ENCODE results near the gene TPX2.

Gene TPX2

GRCh38 chr20:31843881-31844280 is 104.8 kb downstream of the TPX2 start:
- no peak for DNase-seq (ENCODE audit: low read depth)
- TF ChIP-seq, protein P1, sequence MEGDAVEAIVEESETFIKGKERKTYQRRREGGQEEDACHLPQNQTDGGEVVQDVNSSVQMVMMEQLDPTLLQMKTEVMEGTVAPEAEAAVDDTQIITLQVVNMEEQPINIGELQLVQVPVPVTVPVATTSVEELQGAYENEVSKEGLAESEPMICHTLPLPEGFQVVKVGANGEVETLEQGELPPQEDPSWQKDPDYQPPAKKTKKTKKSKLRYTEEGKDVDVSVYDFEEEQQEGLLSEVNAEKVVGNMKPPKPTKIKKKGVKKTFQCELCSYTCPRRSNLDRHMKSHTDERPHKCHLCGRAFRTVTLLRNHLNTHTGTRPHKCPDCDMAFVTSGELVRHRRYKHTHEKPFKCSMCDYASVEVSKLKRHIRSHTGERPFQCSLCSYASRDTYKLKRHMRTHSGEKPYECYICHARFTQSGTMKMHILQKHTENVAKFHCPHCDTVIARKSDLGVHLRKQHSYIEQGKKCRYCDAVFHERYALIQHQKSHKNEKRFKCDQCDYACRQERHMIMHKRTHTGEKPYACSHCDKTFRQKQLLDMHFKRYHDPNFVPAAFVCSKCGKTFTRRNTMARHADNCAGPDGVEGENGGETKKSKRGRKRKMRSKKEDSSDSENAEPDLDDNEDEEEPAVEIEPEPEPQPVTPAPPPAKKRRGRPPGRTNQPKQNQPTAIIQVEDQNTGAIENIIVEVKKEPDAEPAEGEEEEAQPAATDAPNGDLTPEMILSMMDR (IDR thresholded peaks at IDR 0.05; ENCODE audit: low read depth, low read length, missing control alignments), result no peak
- no peak overlapping the region for H3K4me3 ChIP-seq (ENCODE audit: low read depth, low read length)

GRCh38 chr20:31844737-31845299 is 105.7 kb downstream of the TPX2 start:
- H3K4me3 ChIP-seq (ENCODE audit: low read depth, low read length), result no peak overlapping the region
- no peak for DNase-seq (ENCODE audit: low read depth)
- TF ChIP-seq, protein P1 (IDR thresholded peaks at IDR 0.05; ENCODE audit: low read depth, low read length, missing control alignments), result no peak

DNA sequence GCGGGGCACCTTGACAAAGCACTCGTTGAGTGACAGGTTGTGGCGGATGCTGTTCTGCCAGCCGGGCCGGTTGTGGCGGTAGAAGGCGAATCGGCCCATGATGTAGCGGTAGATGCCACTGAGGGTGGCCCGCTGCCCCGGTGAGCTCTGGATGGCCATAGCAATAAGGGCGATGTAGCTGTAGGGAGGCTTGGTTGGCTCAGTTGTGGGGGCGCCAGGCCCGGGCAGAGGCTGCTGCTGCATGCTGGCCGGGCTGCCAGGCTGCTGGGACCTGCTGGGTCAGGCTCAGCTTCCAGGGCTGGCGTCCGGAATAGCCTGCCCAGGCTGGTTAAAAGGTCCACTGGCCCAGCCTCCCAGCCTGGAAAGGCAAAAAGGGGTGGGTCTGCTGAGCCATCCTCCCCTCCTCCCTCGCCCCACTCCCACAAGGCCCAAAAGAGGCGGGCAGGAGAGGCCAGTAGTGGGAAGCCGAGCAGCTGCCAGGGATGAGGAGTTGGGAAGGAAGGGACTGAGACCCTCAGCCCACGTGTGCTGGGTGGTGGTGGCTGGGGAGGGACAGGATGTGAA is 106.3 kb downstream of the TPX2 start, which contains the start of gene FOXS1:
Gene FOXS1, minus strand, starts transcription at position 305 of the 564 bp plus-strand sequence. Its CDS starts 62 bp downstream, at position 243.
- H3K4me3 ChIP-seq (ENCODE audit: low read depth, low read length), result no peak within 1 kb of the TSS
- DNase-seq (ENCODE audit: low read depth), result no peak
- TF ChIP-seq, protein P1 (IDR thresholded peaks at IDR 0.05; ENCODE audit: low read depth, low read length, missing control alignments), result no peak

DNA sequence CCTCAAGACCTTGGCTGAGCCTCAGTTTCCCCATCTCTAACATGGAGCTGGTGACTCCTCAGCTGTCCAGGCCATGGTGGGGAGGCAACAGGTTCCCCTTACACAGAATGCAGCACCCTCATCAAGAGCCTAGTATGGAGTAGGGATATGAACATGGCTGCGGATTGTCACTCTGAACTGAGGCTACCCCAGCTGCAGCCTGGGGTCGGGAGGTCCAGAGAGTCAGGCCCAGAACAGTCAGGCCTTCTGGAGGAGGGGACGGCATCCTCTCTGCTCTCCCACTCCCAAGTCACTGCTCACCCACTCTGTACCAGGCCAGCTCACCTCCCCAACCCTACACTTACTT is 107.7 kb downstream of the TPX2 start:
- TF ChIP-seq, protein P1 (IDR thresholded peaks at IDR 0.05; ENCODE audit: low read depth, low read length, missing control alignments), result no peak
- H3K4me3 ChIP-seq (ENCODE audit: low read depth, low read length), result no peak overlapping the region
- no peak for DNase-seq (ENCODE audit: low read depth)

GRCh38 chr20:31848088-31848999 is 109.3 kb downstream of the TPX2 start:
- no peak for DNase-seq (ENCODE audit: low read depth)
- TF ChIP-seq, protein P1 (IDR thresholded peaks at IDR 0.05; ENCODE audit: low read depth, low read length, missing control alignments), result no peak
- H3K4me3 ChIP-seq (ENCODE audit: low read depth, low read length), result no peak overlapping the region

DNA sequence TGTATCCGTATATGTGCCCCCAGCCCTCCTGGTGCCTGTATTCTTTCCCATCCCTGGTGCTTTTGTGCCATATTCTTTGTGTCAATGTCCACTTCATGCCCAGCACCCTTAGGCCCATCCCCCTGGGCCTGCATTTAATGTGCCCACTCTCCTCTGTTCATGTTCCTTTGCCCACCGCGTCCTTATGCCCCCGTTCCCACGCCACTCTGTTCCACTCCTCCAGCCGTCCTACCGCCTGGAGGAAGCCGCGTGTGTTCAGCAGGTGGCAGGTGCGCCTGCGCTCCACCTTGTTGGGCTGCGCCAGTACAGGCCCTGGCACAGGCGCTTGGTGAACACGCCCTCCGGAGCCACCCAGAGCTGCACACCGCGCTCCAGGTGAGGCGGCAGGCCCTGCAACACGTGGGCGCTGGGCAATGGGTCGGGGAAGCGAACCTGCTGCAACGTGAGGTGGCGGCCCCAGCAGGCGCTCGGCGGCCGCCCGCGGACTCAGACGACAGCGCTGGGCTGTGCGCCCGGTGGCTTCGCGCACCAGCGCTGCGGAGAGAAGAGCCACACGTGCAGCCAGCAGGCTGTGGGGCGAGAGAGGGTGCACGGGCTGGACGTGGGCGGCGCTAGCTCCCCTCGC is 110.3 kb downstream of the TPX2 start:
- TF ChIP-seq, protein P1 (IDR thresholded peaks at IDR 0.05; ENCODE audit: low read depth, low read length, missing control alignments), result no peak
- no peak for DNase-seq (ENCODE audit: low read depth)

More for the DNA sequence above, 110.3 kb downstream of the TPX2 start:
- no peak overlapping the region for H3K4me3 ChIP-seq (ENCODE audit: low read depth, low read length)
